HTR-8/SVneo (cell line): ENCODE results near the gene CFAP99.
"Not testable (repeated sequence)": the region's sequence is repeated elsewhere in the genome, so short reads cannot be mapped to it uniquely, and the experiment has no call there.

ENCODE experiments used
- DNase-seq: peaks from one replicate; pipeline ENCODE4 v3.0.0; 2011; ENCODE audit warnings: low spot score, mixed read lengths; ENCODE audit not compliant: insufficient read length
- FAIRE-seq: peaks from 2 replicates; lab custom pipeline; 2011; peaks lifted over from hg19 to GRCh38; lab: Jason Lieb, UNC

The CFAP99 gene

DNA sequence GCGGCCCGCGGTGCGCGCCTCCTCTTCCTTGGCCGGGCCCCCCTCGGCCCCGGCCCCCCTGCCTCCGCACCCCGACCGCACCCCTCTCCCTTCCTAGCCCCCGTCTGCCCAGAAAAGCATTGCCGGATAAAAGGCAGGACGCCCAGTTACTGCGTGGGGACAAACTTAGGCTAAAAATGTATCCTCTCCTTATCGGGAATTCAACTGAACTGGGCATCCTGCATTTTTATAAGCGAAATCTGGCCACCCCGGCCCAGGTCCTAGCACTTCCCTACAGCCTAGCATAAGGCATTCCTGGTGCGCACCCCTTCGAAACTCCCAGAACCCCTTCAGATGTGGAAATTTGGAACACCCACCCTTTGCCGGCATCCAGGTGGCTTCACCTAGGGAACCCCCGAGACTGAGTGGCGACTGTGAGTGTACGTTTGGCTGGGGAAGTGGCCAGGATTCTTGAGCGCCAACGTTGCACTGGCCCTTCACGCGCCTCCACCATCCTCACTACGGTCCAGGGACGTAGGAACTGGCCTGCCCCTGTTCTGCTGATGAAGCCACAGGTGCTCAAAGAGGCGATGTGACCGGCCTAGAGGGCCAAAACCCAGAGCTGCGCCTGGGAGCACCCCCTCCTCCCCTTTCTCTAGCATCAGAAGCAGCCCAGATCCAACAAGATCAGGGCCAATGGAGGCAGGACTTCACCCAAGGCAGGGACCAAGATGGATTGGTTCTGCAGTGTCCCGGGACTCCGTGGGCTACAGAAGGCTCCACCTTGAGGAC lies 44.4 kb downstream of the CFAP99 start:
- FAIRE-seq (no peak), DNase-seq (no peak)

DNA sequence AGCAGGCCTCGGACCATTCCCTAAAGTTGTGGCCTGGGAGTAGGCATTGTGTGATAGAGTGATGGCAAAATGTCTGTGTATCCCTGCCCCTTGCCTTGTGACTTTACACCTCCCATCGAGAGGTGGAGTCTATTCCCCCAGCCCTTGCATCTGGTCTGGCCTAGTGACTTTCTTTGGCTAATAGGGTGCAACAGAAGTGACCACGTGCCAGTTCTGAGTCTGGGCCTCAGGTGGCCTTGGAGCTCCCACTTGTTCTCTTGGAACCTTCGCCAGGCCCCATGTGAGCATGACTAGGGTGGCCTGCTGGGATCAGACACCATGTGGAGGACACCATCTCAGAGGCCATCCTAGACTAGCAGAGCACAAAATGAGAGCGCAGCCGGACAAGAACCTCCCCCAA lies 46.3 kb downstream of the CFAP99 start:
- no peak for DNase-seq
- FAIRE-seq = no peak

DNA sequence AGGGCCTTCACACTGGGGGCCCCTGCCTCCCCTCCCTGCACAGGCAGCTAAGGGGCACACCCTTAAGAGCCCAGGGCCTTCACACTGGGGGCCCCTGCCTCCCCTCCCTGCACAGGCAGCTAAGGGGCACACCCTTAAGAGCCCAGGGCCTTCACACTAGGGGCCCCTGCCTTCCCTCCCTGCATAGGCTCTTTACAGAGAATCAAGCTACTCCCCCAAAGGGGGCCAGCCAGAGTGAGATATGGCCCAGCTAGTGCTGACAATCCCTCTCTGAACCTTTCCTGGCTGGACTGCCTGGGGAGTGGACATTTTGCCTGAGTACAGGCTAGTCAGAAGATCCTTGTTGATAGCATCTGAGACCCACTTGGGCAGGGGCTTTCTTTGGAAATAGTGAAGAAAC lies 46.8 kb downstream of the CFAP99 start:
- not testable (repeated sequence) for DNase-seq, FAIRE-seq

DNA sequence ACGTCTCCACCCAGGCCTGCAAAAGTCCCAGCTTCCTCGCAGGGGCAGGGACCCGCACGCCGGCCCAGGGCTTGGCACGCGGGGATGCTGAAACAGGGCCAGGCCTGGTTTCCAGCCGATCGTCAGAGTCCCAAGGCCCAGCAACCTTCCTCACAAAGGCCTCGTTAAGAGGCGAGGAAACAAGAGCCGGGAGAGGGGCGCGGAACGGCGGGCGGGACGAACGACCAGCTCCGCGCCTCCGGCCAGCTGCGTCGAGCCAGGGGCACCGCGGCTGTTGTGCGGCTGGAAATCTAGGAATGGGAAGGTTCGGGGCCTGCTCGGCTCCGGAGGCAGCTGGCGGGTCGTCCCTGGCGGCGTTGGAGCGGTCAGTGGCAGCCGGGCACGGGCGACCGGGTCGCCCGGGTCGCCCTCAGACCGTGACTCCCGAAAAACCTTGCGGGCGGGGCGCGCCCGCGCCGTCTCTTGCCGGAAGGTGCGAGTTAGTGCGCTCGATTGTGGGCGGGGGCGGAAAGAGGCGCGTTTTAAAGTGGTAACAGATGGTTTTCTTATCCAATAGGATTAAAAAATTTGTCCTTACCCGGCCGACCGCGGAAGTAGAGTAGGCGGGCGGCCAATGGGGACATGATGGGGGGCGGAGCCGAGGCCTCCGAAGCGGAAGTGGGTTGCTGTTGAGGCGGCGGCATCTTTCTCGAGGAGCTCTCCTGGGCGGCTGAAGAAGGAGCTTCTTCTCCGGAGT lies 49.9 kb downstream of the CFAP99 start, which contains the start of gene RNF4:
TSS of gene RNF4 (plus strand) at position 651 of the 736 bp plus-strand sequence. CDS start 21,388 bp downstream, outside the sequence.
- DNase-seq = peak; percentile 99
- FAIRE-seq = peak; percentile 46

DNA sequence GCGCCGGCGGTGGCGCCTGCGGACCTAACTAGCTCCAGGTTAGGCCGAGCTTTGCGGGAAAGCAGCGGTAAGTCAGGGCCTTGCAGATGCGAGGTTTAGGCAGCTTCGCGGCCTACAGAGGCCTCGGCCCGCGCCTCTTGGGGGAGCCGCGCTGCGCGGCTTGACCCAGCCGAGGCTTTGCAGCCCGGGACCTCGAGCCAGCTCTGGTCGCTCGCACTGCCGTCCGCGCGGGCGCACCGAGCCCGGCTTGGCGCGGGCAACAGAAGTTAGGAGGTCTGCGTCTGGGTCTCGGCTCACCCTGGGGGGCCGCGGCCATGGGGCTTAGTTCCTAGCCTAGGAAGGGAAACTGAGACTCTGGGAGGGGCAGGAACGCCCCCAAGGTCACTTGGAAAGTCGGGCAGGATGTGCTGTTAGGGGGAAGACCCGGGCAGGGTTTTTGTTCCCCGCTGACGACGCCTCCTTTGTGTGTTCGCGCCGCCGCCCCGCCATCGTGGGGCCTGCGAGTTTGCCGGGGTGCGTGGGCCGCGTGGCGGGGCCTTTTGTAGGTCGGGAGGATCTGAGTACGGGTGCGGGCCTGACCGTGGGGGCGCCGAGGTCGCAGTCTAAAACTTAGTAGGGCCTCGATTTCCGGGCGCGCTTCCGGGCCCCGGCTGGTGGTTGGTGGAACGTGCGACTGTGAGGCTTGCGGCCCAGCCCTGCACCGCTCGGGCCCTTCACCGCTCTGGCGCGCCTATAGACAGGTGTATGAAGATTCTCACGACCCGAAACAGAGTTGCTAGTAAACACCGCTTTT lies 50.6 kb downstream of the CFAP99 start:
- DNase-seq = peak; percentile 41
- FAIRE-seq = no peak

DNA sequence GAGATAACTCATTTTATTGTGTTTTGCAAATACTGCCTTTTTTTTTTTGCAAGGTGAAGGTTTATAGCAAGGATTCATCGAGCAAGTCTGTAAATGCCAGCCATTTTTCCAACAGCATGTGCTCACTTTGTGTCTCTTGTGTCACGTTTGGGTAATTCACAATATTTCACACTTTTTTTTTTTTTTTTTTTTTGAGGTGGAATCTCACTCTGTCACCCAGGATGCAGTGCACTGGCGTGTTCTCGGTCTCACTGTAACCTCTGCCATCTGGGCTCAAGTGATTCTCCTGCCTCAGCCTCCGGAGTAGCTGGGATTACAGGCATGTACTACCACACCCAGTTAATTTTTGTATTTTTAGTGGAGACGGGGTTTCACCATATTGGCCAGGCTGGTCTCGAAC lies 52.0 kb downstream of the CFAP99 start:
- no peak for FAIRE-seq
- no peak for DNase-seq

DNA sequence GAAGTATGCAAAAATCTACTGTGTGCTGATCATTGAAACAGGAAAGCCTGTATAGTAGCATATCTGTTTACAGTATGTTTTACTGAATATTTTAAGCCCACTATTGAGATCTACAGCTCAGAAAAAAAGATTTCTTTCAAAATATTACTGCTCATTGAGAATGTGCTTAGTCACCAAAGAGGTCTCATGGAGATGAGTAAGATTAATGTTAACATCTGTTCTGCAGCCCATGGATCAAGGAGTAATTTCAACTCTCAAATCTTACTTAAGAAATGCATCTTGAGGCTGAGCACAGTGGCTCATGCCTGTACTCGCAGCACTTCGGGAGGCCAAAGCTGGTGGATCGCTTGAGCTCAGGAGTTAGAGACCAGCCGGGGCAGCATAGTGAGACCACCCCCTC lies 53.4 kb downstream of the CFAP99 start:
- DNase-seq = no peak
- FAIRE-seq = no peak

DNA sequence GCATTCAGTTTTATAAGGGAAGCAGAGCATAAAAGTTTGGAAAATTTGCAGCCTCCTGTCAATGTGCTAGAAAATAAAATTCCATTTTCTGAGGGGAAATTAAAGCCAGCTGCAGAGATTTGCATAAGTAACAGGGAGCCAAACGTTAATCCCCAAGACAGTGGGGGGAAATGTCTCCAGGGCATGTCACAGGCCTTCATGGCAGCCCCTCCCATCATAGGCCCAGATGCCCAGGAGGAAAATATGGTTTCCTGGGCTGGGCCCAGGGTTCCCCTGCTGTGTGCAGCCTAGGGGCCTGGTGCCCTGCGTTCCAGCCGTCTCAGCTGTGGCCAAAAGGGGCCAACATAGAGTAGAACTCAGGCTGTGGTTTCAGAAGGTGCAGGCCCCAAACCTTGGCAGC lies 59.5 kb downstream of the CFAP99 start:
- DNase-seq (no peak), FAIRE-seq (no peak)

DNA sequence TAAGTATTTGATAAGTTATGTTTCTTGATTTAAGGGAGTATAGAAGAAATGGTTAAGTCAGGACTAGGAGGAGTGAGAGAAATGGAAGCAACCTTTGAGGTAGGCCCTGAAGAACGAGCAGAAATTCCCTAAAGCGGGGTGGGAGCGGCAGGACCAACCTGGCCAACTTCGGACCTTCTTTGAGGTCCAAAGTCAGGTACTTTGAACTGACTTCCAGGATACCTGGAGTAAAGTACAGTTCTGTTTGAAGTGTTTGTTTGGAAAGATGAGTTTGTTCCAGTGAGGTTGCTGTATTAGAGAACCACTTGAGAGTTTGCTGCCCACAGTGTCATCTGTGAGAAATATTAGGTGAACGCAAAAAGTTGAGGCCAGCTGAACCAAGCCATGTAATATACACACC lies 61.9 kb downstream of the CFAP99 start:
- DNase-seq = no peak
- no peak for FAIRE-seq

DNA sequence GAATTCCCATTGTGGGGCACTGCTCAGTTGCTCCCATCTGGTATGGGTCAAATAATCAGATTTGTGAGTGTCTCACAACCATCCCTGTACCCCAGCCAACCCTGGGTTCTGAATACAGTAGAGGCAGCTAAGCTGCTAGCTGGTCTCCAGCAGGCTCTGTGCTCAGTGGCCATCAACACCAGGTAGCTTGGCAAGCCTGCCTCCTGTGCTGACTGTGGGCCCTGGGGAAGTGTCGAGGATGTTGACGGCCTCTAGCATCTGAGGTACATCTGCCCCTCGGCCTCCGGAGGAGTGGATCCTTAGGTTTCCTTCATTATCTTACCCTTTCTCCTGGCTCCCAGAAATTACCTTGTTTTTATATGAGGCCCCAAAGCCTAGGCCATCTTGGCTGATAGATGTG lies 63.4 kb downstream of the CFAP99 start:
- FAIRE-seq = no peak
- no peak for DNase-seq

DNA sequence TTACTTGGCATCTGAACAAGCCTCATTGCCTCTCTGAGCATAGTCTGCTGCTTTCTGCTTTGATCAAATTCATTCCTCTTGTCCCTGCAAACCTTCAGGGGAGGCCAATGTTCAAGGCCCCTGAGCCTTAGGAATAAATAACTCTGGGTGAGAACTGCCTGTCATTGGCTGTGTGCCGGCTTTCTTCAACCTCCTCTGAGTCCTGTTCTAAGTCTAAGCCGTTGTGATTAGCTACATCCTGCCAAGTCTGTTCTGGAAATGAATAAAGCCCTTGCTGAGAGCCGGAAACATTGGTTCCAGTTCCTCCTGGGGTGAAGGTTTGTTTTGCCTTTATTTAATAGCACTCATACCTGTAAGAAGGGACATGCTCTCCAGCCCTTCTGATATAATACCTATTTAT lies 63.9 kb downstream of the CFAP99 start:
- FAIRE-seq (no peak), DNase-seq (no peak)

DNA sequence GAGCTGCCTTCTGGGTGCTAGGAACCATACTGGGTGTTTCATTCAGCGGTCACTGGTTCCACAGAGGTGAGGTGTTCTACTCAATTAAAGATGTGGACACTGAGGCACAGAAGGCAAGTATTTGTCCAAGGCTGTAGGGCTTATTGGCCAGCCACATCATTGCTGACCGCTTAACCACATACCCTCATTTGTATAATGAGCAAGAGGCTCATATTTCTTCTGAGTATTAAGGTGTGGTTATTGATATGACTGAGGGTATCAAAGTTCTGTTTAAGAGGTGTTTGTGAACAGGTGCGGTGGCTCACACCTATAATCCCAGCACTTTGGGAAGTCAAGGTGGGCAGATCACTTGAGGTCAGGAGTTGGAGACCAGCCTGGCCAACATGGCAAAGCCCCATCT lies 64.5 kb downstream of the CFAP99 start:
- FAIRE-seq = no peak

DNA sequence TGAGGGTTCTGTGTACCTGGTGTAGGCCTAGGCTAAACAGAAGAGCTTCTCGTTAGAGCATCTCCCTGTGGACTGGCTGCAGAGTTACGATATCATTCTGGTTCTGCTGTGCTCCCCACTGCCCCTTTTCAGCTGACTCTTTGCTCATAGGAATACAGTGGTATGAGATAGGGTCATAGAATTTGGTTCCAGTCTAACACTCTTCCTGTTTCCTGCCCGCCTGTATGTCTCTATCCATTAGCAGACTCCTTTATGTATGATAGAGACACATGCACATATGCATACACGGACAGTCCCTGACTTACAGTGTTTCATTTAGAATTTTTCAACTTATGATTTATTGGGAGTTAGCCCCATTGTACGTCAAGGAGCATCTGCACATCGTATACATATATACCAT lies 65.4 kb downstream of the CFAP99 start:
- DNase-seq (no peak), FAIRE-seq (no peak)

More for the DNA sequence above, 64.5 kb downstream of the CFAP99 start:
- no peak for DNase-seq

DNA sequence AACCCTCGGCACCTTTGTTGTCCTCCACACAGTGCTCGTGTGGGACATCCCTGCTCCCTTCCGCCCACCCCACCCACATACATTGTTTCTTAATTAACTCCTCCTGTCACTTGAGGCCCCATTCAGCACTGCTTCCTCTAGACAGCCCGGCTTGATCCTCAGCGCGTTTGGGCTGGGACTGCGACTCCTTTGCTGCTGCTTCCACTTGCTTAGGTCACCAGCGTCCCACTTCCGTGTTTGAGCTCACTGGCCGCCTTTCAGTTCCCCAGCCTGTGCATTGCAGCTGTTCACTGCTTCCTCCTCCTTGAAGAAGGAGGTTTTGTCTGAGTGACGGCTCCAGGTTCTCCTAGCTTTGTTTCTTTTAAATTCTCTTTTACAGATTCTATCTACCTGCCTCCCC lies 66.2 kb downstream of the CFAP99 start:
- FAIRE-seq (no peak), DNase-seq (no peak)

DNA sequence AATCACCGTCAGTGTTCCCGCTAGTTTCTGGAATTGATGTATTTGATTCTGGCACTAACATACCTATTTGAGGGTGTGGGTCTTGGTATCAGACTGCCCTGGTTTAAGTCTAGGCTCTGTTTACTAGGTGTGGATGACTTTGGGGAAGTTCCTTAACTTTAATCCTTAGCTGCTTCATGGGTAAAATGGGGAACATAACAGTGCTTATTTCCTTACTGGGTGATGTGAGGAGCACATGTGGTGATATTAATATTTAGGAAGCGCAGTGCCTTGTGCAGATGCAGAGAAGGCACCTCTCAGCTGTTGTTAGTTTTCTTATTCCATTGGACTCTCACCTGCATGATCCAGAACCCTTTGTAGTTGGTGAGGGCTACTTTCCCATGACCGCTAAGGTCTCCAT lies 67.2 kb downstream of the CFAP99 start:
- FAIRE-seq = no peak

DNA sequence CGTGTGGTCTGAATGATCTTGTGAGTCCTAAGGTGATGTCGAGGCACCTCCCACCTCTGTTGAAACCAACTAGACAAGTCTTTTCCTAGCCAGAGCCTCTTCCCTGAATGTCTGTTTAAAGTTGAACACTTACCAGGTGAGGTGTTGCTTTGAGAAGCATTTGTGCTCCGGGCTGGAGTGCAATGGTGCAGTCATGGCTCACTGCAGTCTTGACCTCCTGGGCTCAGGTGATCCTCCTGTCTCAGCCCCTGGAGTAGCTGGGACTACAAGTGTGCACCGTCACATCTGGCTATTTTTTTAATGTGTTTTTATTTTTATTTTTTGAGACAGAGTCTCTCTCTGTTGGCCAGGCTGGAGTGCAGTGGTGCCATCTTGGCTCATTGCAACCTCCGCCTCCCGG lies 68.2 kb downstream of the CFAP99 start:
- FAIRE-seq (no peak), DNase-seq (no peak)

More for the DNA sequence above, 67.2 kb downstream of the CFAP99 start:
- DNase-seq = no peak

DNA sequence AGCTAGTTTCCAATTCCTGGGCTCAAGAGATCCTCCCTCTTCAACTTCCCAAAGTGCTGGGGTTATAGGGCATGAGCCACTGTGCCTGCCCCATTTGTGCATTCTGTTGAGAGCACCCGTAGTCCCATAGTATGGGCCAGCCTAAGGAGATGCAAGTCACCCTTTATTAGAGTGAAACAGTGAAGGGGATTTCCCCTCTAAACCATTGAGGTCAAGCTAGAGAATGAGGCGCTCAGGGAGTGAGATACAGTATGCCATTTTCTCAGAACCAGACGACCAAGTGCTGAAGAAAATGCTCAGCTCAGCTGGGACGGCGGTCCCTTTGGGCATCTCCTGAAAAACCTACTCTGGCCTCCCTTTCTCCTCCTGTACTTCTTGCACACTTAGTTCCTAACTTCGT lies 68.9 kb downstream of the CFAP99 start:
- FAIRE-seq = no peak
- DNase-seq = no peak

DNA sequence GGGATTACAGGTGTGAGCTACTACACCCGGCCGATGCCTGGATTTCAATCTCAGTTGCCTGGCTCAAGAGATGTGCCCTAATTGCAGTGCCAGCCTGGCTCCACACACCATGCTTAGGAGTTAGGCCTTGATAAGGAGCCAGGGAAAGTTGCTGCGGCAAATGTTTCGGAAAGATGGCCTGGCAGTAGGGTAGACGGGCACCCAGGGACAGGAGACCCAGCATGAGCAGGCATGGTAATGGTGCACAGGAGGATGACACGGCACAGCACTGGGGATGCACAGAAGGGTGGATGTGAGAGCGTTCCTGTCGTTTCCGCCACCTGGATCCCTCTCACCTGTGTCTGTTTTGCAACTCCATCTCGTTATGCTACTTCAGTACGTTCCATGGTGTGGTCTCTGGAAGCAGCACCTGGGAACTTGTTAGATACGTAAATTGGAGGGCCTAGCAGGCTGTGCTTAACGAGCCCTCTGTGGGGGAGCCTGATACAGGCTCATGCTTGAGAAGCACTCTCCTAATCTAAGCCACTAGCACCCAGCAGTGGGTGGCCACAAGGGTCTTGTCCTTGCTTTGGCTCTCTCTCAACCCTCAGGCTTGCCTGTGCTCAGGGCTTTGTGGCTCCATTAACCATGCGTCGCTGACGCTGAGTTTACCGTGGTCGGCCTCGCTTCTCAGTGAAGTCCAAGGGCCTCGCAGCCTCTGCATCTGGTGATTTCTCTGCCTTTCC lies 70.5 kb downstream of the CFAP99 start:
- FAIRE-seq = no peak
- no peak for DNase-seq

DNA sequence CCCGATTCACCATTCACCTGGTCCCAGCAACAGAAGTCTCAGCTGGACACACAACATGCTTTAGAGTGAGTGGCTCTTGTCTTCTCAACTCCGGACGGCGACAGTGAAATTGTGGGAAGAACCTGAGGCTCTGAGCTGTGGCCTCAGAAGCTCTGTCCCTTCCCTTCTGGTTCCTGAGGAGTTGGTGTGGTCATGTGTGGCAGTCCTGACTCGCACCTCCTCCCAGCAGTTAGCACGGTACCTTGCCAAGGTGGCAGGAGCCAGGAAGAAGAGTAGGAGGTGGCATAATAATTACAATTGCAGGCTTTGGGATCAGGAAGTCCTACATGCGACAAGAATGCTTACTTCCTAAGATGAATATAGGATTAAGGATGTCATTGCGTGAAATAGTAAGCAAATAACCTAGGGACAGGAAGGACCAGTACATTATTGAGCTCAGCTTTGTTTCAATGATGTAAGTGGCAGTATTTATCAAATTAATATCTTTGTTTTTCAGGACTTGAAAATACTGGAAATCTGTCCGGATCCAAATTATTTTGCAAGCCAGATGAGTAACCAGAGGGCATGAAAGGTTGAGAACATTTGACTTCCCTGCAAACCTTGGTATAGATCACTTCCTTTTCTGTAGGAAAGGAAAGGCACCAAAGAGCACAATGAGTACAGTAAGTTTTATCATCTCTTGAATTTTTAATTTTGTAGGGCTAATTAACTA lies 71.2 kb downstream of the CFAP99 start:
- no peak for FAIRE-seq
- no peak for DNase-seq

DNA sequence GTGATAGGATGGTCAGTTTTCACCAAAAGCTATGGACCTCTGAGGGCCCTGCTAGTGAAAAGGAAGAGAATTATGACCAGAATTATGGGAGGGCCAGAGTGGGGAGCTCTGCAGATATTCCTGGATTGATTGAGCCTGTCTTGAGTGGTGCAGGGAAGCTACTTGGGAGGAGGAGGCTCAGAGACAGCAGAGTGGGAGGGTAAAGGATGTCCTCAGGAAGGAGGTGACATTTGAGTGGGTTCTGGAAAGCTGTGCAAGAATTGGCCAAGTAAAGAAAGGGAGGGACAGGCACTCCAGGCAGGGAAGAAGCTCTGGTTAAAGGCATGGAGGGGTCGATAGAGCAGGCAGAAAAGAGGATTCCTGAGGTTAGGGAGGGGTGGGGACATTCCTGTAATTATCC lies 74.2 kb downstream of the CFAP99 start:
- no peak for FAIRE-seq
- DNase-seq = no peak
